Measurements from ENCODE around the gene TPRN. TPM values are rescaled to one million over a fixed set of nuclear protein-coding genes. Genes with fewer than 3 reads are reported as not detected.

The TPRN gene
- total RNA-seq, 1 donor from 2014 or later = 4.6 TPM

DNA sequence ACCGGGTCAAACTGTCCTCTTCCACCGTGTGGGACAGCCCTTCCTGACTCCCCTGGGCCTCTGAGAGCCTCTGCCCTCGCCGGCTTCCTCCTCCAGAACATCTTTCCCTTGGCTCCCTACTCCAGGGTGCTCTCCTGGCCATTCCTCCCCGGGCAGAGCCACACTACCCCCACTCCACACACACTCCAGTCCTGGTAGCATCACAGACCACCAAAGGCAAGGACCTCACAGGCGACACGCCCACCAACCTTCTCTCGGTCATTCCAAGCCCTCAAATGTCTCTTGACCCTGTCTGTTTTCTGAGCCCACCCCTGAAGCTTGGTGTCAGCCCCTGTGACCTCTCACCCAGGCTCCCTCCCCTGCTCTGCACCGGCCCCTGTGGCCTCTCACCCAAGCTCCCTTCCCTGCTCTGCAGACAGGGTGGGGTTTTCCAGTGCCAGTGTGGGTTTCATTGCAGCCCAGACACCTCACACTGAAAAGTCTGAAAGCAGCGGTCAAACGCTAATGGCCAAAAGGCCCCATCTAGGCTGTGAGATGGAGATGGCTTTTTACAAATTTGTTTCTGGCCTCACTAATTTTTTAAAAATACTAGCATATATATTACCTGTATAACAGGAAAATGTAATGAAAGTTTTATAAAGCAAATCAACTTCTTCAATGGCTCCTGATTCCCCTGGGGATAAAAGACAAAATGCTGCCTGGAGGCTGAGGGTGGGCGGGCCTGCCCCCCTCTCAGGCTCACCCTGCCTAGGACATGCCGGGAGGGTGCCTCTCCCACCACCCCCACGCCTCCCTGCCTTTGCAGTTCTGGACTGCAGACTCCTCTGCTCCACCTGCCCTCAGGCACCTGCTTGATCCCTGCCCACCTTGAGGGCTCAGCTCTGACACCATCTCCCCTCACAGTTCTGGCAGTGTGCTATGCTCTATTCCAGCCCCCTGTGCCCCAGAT is 41.2 kb downstream of the TPRN start:
- no peak for DNase-seq

- no peak for DNase-seq
Measured at GRCh38 chr9:137158625-137159024, 41.9 kb downstream of the TPRN start.

DNA sequence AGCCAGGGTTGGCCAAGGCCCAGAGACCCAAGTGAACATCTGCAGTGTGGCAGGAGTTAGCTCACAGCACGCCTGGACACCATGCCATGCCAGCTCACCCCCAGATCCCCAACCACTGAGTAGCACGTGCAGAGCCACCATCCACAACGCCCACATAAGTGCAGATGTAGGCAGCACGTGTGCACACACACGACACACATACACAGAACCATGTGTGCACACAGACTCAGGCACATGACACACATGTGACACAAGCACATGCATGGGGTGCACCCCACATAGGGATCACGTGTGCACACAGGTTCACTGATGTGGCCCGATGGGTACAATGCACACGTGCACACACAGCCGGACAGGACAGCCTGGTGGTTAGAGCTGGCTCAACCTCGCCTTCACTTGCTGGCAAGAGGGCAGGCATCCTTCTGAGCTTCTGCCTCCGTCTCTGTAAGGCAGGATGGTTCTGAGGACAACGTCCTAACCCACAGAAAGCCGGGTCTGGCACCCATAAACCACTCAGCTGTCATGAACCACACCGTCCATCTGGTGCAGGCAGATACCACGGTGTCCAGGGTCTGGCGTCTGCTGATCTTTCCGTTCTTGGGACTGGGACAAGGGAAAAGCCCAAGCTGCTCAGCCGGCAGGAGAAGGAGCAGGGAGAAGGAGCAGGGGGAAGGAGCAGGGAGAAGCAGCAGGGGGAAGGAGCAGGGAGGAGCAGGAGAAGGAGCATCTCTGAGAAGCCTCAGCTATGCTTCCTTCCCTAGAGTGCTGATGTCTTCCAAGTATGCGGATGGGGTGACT is 42.7 kb downstream of the TPRN start:
- DNase-seq = no peak

DNA sequence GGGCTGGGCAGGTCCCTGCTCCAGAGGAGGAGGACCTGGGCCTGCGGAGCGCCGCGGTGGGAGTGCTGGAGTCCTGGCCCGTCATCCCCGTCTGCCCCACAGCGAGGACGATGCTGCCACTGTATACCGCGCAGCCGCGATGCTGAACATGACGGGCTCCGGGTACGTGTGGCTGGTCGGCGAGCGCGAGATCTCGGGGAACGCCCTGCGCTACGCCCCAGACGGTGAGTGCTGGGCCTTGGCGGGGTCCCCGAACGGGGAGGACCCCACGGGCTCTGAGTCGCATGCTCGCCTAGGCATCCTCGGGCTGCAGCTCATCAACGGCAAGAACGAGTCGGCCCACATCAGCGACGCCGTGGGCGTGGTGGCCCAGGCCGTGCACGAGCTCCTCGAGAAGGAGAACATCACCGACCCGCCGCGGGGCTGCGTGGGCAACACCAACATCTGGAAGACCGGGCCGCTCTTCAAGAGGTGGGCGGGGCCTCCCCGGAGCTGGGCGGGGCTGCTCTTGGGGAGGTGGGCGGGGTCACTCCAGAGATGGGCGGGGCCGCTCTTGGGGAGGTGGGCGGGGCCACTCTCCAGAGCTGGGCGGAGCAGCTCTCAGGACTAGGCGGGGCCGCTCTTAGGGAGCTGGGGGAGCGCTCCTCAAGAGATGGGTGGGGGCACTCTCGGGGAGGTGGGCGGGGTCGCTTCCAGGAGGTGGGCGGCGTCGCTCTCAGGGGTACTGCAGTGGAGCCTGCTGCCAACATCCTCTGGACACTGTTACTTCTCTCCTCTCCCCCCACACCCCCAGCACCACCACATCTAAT is 43.8 kb downstream of the TPRN start:
- peak; percentile 56 for DNase-seq

DNA sequence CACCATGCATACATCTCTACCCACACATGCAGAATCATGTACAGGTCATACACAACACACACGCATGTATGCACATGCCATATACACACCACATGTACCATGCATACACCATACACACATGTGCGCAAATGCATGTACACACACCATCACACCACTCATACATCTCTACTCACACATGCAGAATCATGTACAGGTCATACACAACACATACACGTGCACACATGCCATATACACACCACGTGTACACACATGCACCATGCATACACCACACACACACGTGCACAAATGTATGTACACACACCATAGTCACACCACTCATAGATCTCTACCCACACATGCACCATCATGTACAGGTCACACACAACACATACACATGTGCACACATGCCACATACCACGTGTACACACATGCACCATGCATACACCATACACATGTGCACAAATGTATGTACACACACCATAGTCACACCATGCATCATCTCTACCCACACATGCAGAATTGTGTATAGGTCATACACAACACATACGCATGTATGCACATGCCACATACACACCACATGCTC is 47.6 kb downstream of the TPRN start:
- DNase-seq = no peak

- peak; percentile 41 for DNase-seq
Measured at GRCh38 chr9:137150617-137151457, 49.7 kb downstream of the TPRN start.

DNA sequence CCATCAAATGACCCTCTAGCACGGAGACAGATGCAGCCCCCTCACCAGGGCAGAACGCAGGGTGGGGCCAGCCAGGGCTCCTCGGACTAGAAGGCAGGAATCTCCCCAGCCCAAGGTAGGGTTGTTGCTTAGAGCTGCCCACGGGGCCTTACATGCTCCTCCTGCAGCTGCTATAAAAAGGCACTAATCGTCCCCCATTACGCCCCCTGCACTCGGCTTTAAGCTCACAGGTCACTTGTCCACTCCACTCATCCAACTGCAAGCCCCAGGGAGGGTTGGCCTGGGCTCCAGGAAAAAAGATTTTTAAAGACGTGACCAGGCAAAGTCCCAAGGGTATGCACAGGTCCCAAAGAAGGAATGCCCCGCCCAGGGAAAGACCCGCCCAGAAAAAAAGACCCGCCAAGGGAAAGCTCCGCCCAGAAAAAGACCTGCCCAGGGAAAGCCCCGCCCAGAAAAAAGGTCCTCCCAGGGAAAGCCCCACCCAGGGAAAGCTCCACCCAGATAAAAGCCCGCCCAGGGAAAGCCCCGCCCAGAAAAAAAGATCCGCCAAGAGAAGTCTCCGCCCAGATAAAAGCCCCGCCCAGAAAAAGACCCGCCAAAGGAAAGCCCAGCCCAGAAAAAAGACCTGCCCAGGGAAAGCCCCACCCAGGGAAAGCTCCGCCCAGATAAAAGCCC is 50.5 kb downstream of the TPRN start:
- DNase-seq = no peak

GRCh38 chr9:137149363-137149762 is 51.2 kb downstream of the TPRN start:
- DNase-seq = no peak

DNA sequence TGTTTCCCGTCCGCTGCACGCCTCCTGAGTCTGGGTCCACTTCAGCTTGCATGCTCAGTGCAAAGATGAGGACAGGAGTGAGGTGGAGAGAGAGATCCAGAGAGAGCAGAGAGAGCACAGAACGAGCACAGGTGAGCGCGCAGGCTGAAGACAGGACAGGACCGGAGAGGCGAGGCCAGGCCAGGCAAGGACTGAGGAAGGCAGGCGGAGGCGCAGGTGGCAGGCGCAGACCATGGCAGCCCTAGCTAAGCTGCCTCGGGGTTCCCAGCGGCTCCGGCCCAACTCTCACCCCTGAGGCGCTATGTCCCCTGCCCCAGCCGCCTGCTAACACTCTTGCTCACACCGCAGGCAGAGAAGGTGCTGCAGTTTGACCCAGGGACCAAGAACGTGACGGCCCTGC is 51.9 kb downstream of the TPRN start:
- no peak for DNase-seq

GRCh38 chr9:137148242-137148641 is 52.3 kb downstream of the TPRN start:
- no peak for DNase-seq

DNA sequence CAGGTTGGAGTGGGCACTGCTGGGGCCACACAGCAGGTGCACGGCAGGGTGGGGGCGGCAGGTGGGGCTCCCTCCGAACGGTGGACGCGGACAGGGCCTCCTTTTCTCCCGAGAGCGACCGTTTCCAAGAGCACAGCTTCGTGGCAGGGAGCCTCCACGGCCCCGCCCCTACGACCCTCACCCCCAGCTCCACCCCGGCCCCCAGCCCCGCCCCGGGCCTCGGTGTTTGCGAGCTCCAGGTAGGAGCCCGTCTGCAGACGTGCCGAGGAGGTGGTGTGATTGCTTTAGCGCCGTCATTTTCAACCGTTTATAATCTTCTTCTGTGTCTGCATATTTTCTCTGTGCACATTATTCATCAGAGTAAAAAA is 52.8 kb downstream of the TPRN start:
- no peak for DNase-seq

DNA sequence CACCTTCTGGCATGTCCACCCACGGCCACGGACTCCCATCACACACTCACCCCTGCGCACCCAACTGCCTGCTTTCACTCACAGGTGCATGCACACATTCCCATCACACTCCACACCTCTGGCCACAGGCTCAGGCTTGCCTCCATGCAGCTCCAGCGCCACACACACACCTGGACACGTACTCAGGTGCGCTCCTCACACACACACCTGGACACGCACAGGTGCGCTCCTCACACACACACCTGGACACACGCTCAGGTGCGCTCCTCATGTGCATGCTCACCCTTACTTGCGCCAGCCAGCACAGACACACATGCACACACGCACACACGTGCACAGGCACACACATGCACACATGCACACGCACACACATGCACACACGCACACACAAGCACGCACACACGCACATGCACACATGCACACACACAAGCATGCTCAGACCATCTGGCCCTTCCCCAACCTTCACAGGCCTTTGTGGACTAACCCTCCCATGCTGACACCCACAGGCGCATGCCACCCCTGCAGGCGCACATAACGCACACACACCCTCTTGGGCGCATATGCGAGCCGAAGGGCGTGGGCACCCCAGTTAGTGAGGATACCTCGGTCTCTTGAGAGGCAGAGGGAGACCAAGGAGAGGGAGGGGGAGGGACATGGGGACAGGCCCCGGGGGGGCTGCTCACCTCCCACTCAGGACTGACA is 53.3 kb downstream of the TPRN start:
- DNase-seq = no peak

GRCh38 chr9:137146527-137146918 is 54.0 kb downstream of the TPRN start:
- DNase-seq = no peak

DNA sequence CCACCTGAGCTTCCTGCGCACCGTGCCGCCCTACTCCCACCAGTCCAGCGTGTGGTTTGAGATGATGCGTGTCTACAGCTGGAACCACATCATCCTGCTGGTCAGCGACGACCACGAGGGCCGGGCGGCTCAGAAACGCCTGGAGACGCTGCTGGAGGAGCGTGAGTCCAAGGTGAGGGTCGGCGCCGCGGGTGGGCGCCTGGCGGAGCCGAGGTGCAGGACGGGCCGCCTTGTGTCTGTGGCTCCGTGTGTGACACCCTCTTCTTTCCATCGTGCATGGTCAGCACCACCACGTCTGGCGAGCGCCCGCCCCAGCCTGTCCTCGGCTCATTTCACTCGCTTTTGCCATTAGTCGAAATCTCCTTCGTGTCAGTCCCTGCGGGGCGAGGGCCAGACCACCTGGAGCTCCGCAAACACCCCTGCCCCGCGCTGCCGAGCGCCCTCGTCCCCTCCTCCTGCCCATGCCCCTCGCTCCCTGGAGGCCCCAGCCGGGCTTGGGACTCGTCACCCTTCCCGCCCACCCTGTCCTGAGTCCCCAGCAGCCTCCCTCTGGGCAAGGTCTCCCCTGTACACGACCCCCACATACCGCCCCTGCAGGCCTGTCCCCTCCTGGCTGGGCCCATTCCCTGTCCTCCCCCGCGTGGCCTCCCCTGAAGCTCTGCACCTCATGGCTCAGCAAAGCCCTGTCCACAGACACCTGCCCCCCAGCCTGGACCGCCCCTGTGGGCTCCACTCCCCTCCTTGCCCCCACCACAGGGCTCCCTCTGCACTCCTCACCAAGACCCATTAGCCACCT is 54.6 kb downstream of the TPRN start:
- DNase-seq = no peak

- no peak for DNase-seq
Measured at GRCh38 chr9:137143459-137143858, 57.1 kb downstream of the TPRN start.

GRCh38 chr9:137141976-137142936 is 58.3 kb downstream of the TPRN start:
- no peak for DNase-seq

All from dermis blood vessel endothelial cell (primary cell).